ENCODE measurements around the gene ARL13B. TPM values are rescaled to one million over a fixed set of nuclear protein-coding genes. Genes with fewer than 3 reads are reported as not detected.

Gene ARL13B
- total and polyA plus RNA-seq, 2 of the 13 experiments (the other 11 are each of a cell fraction or from before 2014, with no cell fraction given): 2.2 to 9.6 TPM

- TF ChIP-seq ZFX (CRISPR knock-in tag; IDR thresholded peaks at IDR 0.05; ENCODE audit: low read depth) (peak; percentile 89), JARID2 (CRISPR knock-in tag; IDR thresholded peaks at IDR 0.05; ENCODE audit: insufficient replicate concordance) (no peak), SP5 (CRISPR knock-in tag; IDR thresholded peaks at IDR 0.05; ENCODE audit: borderline replicate concordance, low read depth) (0 out of 2 replicates have a peak, but pooled peaks have one; percentile 28), ZNF512B (CRISPR knock-in tag; IDR thresholded peaks at IDR 0.05; ENCODE audit: borderline replicate concordance) (peak; percentile 37; the same call in 1 of the 2 replicates), ZNF816 (CRISPR knock-in tag; IDR thresholded peaks at IDR 0.05; ENCODE audit: borderline replicate concordance) (peak; percentile 46; the same call in 1 of the 2 replicates), TBX2 (CRISPR knock-in tag; IDR thresholded peaks at IDR 0.05; ENCODE audit: borderline replicate concordance) (peak; percentile 37; the same call in 1 of the 2 replicates), KLF13 (CRISPR knock-in tag; IDR thresholded peaks at IDR 0.05) (no peak), ZNF292 (CRISPR knock-in tag; IDR thresholded peaks at IDR 0.05; ENCODE audit: borderline replicate concordance, low read depth) (0 out of 2 replicates have a peak, but pooled peaks have one; percentile 48), NFKB2 (CRISPR knock-in tag; IDR thresholded peaks at IDR 0.05; ENCODE audit: borderline replicate concordance) (peak; percentile 51; the same call in 1 of the 2 replicates), ZNF326 (CRISPR knock-in tag; IDR thresholded peaks at IDR 0.05; ENCODE audit: borderline replicate concordance) (no peak), MIXL1 (CRISPR knock-in tag; IDR thresholded peaks at IDR 0.05) (0 out of 2 replicates have a peak, but pooled peaks have one; percentile 32), FOSL1 (CRISPR knock-in tag; IDR thresholded peaks at IDR 0.05; ENCODE audit: borderline replicate concordance) (no peak), ZNF44 (CRISPR knock-in tag; IDR thresholded peaks at IDR 0.05) (0 out of 2 replicates have a peak, but pooled peaks have one; percentile 47), KDM2A (CRISPR knock-in tag; IDR thresholded peaks at IDR 0.05; ENCODE audit: borderline replicate concordance, low read depth) (peak; percentile 47; the same call in 1 of the 2 replicates), CEBPG (CRISPR knock-in tag; IDR thresholded peaks at IDR 0.05) (peak; percentile 66), KMT2B (CRISPR knock-in tag; IDR thresholded peaks at IDR 0.05) (peak; percentile 54), NCOA1 (CRISPR knock-in tag; IDR thresholded peaks at IDR 0.05) (peak; percentile 60; the same call in 1 of the 2 replicates), PRMT3 (CRISPR knock-in tag; IDR thresholded peaks at IDR 0.05; ENCODE audit: borderline replicate concordance, low read depth) (peak; percentile 68; the same call in 1 of the 2 replicates), ZNF20 (CRISPR knock-in tag; IDR thresholded peaks at IDR 0.05) (no peak), REST (IDR thresholded peaks at IDR 0.05; ENCODE audit: borderline replicate concordance in 1 of 2, low read depth in 1 of 2, low read length in 2 of 2) (no peak), SIN3A (IDR thresholded peaks at IDR 0.05; ENCODE audit: borderline replicate concordance, low read depth, low read length) (no peak; the same call in 1 of the 2 replicates)
Observed at GRCh38 chr3:93973131-93974126, 6.5 kb upstream of the ARL13B start, which contains the start of gene PROS1 (continued).
